HCT116 (cell line): Measurements from ENCODE around the gene RERG. TPM values are rescaled to one million over a fixed set of nuclear protein-coding genes. Genes with fewer than 3 reads are reported as not detected.

Experiments used
- ATAC-seq: fragments of 200-7000 bp; cut with Tn5 transposase; 2 replicates; pipeline ENCODE4 v1.9.1; 2020; ENCODE audit warnings: mild to moderate bottlenecking, moderate library complexity
- BruUV-seq: library from RNA; stranded (reverse); fragments of 400-500 nt; replicated peaks from 2 replicates; lab custom pipeline; 2021; lab: Mats Ljungman, UMichigan
- CTCF ChIA-PET: fragments of 300-600 bp; sonication (Branson Sonifier 250); formaldehyde crosslinking; loops from one replicate; lab custom pipeline; 2021; ENCODE audit warnings: antibody characterized with exemption; lab: Charles Lee
- POLR2A ChIA-PET: fragments of 300-600, 350-600 bp; sonication (Branson Sonifier 250); formaldehyde crosslinking; loops from one replicate; lab custom pipeline; 2021; ENCODE audit warnings: antibody characterized with exemption; lab: Charles Lee
- RAD21 ChIA-PET, 2 experiments: fragments of 300-600 bp; sonication (Branson Sonifier 250); formaldehyde crosslinking; loops; one replicate each; lab custom pipeline; 2023; ENCODE audit warnings: low total read pairs in 2 of 2; ENCODE audit not compliant: uncharacterized antibody in 2 of 2, unreplicated experiment in 2 of 2, low non-redundant PET in 1 of 2; lab: Charles Lee
- DNase-seq: peaks from one replicate; pipeline ENCODE4 v3.0.0-alpha.2; 2010; ENCODE audit warnings: low read depth, low spot score
- H2AFZ ChIP-seq: fragments of 200-600 bp; shearing (Covaris generic), sonication (generic); 2 replicates; pipeline ENCODE4 v1.6.1; 2017; ENCODE audit warnings: low read depth, mixed run types, mixed read lengths, antibody characterized with exemption, low read length; ENCODE audit not compliant: poor library complexity, severe bottlenecking
- H3K27ac ChIP-seq: 2 replicates; pipeline ENCODE4 v1.5.1; 2012; ENCODE audit warnings: low read depth, low read length
- H3K27me3 ChIP-seq: fragments of 200-600 bp; sonication (generic); 2 replicates; pipeline ENCODE4 v1.6.1; 2016; ENCODE audit warnings: mixed run types, low read length, mixed read lengths; ENCODE audit not compliant: insufficient read depth
- H3K36me3 ChIP-seq, 2 experiments: fragments of 200-500 bp in 1 of 2; fragments of 200-600 bp in 1 of 2; sonication (Bioruptor generic) in 1 of 2; sonication (generic) in 1 of 2; 2 replicates each; pipeline versions ENCODE4 v1.5.1 to v1.6.1; 2014 to 2016; ENCODE audit warnings: low read length in 2 of 2, inconsistent platforms in 1 of 2, mixed read lengths in 1 of 2, mixed run types in 1 of 2; ENCODE audit not compliant: insufficient read depth in 2 of 2, control insufficient read depth in 1 of 2
- H3K4me1 ChIP-seq, 2 experiments: fragments of 200-600 bp in 1 of 2; sonication (generic) in 1 of 2; 2 replicates each; pipeline versions ENCODE4 v1.5.1 to v1.6.1; 2012 to 2017; ENCODE audit warnings: low read length in 2 of 2, inconsistent platforms in 1 of 2, mild to moderate bottlenecking in 1 of 2, mixed read lengths in 1 of 2, mixed run types in 1 of 2, moderate library complexity in 1 of 2; ENCODE audit not compliant: insufficient read depth in 2 of 2, control insufficient read depth in 1 of 2
- H3K4me2 ChIP-seq: fragments of 200-600 bp; sonication (generic); 2 replicates; pipeline ENCODE4 v1.6.1; 2017; ENCODE audit warnings: mixed run types, low read length, mixed read lengths
- H3K4me3 ChIP-seq, 2 experiments: fragments of 200-600 bp in 1 of 2; sonication (generic) in 1 of 2; replicated peaks in 1 of 2; 2 replicates each; pipeline ENCODE4 v1.5.1; 2011 to 2016; ENCODE audit warnings: low read length in 2 of 2, control low read depth in 1 of 2, low read depth in 1 of 2, mild to moderate bottlenecking in 1 of 2, mixed read lengths in 1 of 2, mixed run types in 1 of 2
- H3K79me2 ChIP-seq: fragments of 200-600 bp; sonication (generic); 2 replicates; pipeline ENCODE4 v1.6.1; 2017; ENCODE audit warnings: mild to moderate bottlenecking, mixed run types, low read length, moderate library complexity, mixed read lengths; ENCODE audit not compliant: insufficient read depth
- H3K9ac ChIP-seq: fragments of 200-600 bp; sonication (generic); 2 replicates; pipeline ENCODE4 v1.6.1; 2016; ENCODE audit warnings: low read length, mixed read lengths
- H3K9me2 ChIP-seq: fragments of 200-600 bp; sonication (generic), shearing (Covaris generic); 2 replicates; pipeline ENCODE4 v1.6.1; 2017; ENCODE audit warnings: mixed run types, mild to moderate bottlenecking, moderate library complexity; ENCODE audit not compliant: insufficient read depth
- H3K9me3 ChIP-seq, 2 experiments: fragments of 200-500 bp in 1 of 2; fragments of 200-600 bp in 1 of 2; sonication (Bioruptor generic) in 1 of 2; sonication (generic) in 1 of 2; 2 replicates each; pipeline ENCODE4 v1.6.1; 2014 to 2017; ENCODE audit warnings: low read length in 2 of 2, mixed read lengths in 2 of 2, inconsistent platforms in 1 of 2, low read depth in 1 of 2, mild to moderate bottlenecking in 1 of 2, mixed run types in 1 of 2, moderate library complexity in 1 of 2; ENCODE audit not compliant: control insufficient read depth in 1 of 2, insufficient read depth in 1 of 2
- H4K20me1 ChIP-seq: fragments of 200-600 bp; sonication (generic), shearing (Covaris generic); 2 replicates; pipeline ENCODE4 v1.6.1; 2017; ENCODE audit warnings: mixed run types, mild to moderate bottlenecking, moderate library complexity; ENCODE audit not compliant: insufficient read depth
- CBX3 ChIP-seq: IDR thresholded peaks from 2 replicates; pipeline ENCODE4 v1.6.1; 2012; ENCODE audit warnings: low read depth
- CEBPB ChIP-seq: IDR thresholded peaks from 2 replicates; pipeline ENCODE4 v1.6.1; 2012; ENCODE audit warnings: low read depth
- EZH2 ChIP-seq: fragments of 200-600 bp; sonication (generic); IDR thresholded peaks from 2 replicates; pipeline ENCODE4 v1.6.1; 2017; ENCODE audit warnings: antibody characterized with exemption, mixed run types
- EZH2phosphoT487 ChIP-seq: fragments of 200-600 bp; IDR thresholded peaks from 2 replicates; pipeline ENCODE4 v1.6.1; 2018; ENCODE audit warnings: antibody characterized with exemption, borderline replicate concordance
- FOSL1 ChIP-seq: IDR thresholded peaks from 2 replicates; pipeline ENCODE4 v1.6.1; 2012; ENCODE audit warnings: low read depth
- JUND ChIP-seq: IDR thresholded peaks from 2 replicates; pipeline ENCODE4 v1.6.1; 2012
- POLR2A ChIP-seq: IDR thresholded peaks from 2 replicates; pipeline ENCODE4 v1.7.0; 2011; ENCODE audit warnings: borderline replicate concordance; ENCODE audit not compliant: insufficient read depth, insufficient read length; ENCODE audit errors: extremely low read depth
- POLR2AphosphoS5 ChIP-seq: IDR thresholded peaks from 2 replicates; pipeline ENCODE4 v1.6.1; 2011; ENCODE audit warnings: mild to moderate bottlenecking, low read depth, low read length, moderate library complexity
- RAD21 ChIP-seq: IDR thresholded peaks from 2 replicates; pipeline ENCODE4 v1.6.1; 2012; ENCODE audit warnings: low read depth, mild to moderate bottlenecking
- REST ChIP-seq: IDR thresholded peaks from 2 replicates; pipeline ENCODE4 v1.6.1; 2012; ENCODE audit warnings: low read depth
- SP1 ChIP-seq: IDR thresholded peaks from 2 replicates; pipeline ENCODE4 v1.6.1; 2012; ENCODE audit warnings: low read depth
- YY1 ChIP-seq: IDR thresholded peaks from 2 replicates; pipeline ENCODE4 v1.6.1; 2011; ENCODE audit warnings: low read length, low read depth, moderate library complexity, mild to moderate bottlenecking; ENCODE audit not compliant: insufficient replicate concordance; ENCODE audit errors: extremely low read depth
- ZBTB33 ChIP-seq: IDR thresholded peaks from 2 replicates; pipeline ENCODE4 v1.6.1; 2011; ENCODE audit warnings: mild to moderate bottlenecking, low read length, moderate library complexity; ENCODE audit not compliant: insufficient replicate concordance; ENCODE audit errors: extremely low read depth
- intact Hi-C: fragments of 100-400 bp; cut with micrococcal nuclease; formaldehyde crosslinking; loops from 2 replicates; pipeline ENCODE4 v1.10.0; 2022
- total RNA-seq: library from RNA; stranded (reverse); gene quantifications from one replicate; pipeline ENCODE4 v1.2.1, GENCODE V29; 2021; ENCODE audit not compliant: unreplicated experiment

Gene RERG
- total RNA-seq, 1 experiment from 2014 or later: not detected

- H2AFZ ChIP-seq: no peak overlapping the region
These were observed 32.8 kb upstream of the RERG start for GRCh38 chr12:15253990-15254389.

More at GRCh38 chr12:15253990-15254389, 32.8 kb upstream of the RERG start:
- ATAC-seq: no peak
- Histone ChIP-seq H3K9me2 (no peaks in the 10 kb centered on the region), H3K27me3 (peaks cover 62% of the 10 kb centered on the region), H3K4me2 (no peak overlapping the region), H3K4me3 (no peak overlapping the region), H3K9ac (no peak overlapping the region), H3K4me1 (no peaks in the 10 kb centered on the region), H3K79me2 (no peaks in the 10 kb centered on the region), H4K20me1 (no peaks in the 10 kb centered on the region), H3K27ac (no peak overlapping the region), H3K9me3 (no peaks in the 10 kb centered on the region), H3K36me3 (no peaks in the 10 kb centered on the region)
- RAD21 ChIA-PET: no interaction called here
- DNase-seq: no peak
- intact Hi-C loops: no loop called here
- BruUV-seq: no TSS peak
- POLR2A ChIA-PET: no interaction called here
- TF ChIP-seq FOSL1: no peak
- no peak for TF ChIP-seq EZH2
- no peak for TF ChIP-seq RAD21
- TF ChIP-seq ZBTB33: no peak
- TF ChIP-seq REST: no peak
- TF ChIP-seq SP1: no peak
- no peak for TF ChIP-seq POLR2AphosphoS5
- TF ChIP-seq JUND: no peak
- no peak for TF ChIP-seq EZH2phosphoT487
- TF ChIP-seq POLR2A: no peak
- TF ChIP-seq CEBPB: no peak
- no peak for TF ChIP-seq CBX3
- TF ChIP-seq YY1: no peak
- CTCF ChIA-PET: interaction anchor here (1.9 kb wide), 1 partner anchor 279 kb away, joined by 4 read pairs; no protein-coding TSS in a partner anchor
